ENCODE results near the gene TMEM250.

GRCh38 chr9:136104916-136105315 is 13.8 kb downstream of the TMEM250 start:
- TF ChIP-seq CTCF (conservative IDR thresholded peaks at IDR 0.05; ENCODE audit: low read depth, low read length) (no peak), EZH2 (IDR thresholded peaks at IDR 0.05; ENCODE audit: borderline replicate concordance, low read depth, low read length, poor library complexity, severe bottlenecking) (no peak)
